LNCAP (cell line): ENCODE results near the gene SMIM12.

ENCODE experiments used
- CTCF ChIP-seq: fragments of 450-650 bp; IDR thresholded peaks from 2 replicates; pipeline ENCODE4 v1.5.1; 2017; ENCODE audit warnings: mild to moderate bottlenecking

SMIM12 gene

GRCh38 chr1:34806396-34806795 lies 53.2 kb downstream of the SMIM12 start:
- no peak for TF ChIP-seq CTCF

DNA sequence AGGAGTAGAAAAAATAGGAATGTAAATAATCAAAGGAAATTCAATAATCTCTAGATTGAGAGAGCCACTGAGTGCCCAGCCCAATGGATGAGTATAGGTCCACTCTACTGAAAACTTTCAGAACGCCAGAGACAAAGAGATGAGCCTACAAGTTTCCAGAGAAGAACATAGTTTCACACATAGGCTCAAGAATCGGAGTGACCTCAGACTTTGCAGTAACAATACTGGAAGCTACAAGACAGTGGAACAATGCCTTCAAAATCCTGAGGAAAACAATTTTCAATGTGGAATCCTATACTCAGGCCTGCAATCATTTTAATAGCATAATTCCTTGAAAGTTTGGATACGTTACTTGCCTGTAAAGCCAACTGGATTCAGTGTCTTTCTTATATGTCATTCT lies 55.8 kb downstream of the SMIM12 start:
- no peak for TF ChIP-seq CTCF
